Measurements from ENCODE around the gene CABP4. TPM values are rescaled to one million over a fixed set of nuclear protein-coding genes. Genes with fewer than 3 reads are reported as not detected.
A peak's percentile ranks its signal among the peaks of the same experiment; 100 is the strongest.

Gene CABP4
- total RNA-seq, 6 experiments from 2014 or later, result not detected

DNA sequence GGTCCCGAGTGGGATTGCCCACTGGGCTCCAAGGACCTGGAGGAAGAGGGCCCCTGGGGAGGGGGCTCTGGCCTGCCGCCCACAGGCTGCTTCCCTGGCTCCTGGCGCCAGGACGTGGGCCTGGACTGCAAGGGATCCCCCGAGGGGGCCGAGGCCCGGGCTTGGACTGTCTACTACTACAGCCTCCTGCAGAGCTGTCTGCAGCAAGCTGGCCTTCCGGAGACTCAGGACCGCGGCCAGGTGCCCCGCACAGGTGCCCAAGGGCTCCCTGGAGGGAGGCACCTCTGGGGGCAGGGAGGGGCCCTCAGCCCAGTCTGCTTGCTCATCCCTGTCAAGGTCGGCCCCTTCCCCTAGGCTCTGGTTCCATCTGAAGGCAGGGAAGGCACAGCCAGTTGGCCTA, 37.7 kb upstream of the CABP4 start:
- no peaks in the 10 kb centered on the region for H3K36me3 Mint-ChIP-seq (ENCODE audit: low read depth)
- H3K9me3 Mint-ChIP-seq, result no peaks in the 10 kb centered on the region
- TF ChIP-seq, protein P1, sequence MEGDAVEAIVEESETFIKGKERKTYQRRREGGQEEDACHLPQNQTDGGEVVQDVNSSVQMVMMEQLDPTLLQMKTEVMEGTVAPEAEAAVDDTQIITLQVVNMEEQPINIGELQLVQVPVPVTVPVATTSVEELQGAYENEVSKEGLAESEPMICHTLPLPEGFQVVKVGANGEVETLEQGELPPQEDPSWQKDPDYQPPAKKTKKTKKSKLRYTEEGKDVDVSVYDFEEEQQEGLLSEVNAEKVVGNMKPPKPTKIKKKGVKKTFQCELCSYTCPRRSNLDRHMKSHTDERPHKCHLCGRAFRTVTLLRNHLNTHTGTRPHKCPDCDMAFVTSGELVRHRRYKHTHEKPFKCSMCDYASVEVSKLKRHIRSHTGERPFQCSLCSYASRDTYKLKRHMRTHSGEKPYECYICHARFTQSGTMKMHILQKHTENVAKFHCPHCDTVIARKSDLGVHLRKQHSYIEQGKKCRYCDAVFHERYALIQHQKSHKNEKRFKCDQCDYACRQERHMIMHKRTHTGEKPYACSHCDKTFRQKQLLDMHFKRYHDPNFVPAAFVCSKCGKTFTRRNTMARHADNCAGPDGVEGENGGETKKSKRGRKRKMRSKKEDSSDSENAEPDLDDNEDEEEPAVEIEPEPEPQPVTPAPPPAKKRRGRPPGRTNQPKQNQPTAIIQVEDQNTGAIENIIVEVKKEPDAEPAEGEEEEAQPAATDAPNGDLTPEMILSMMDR (IDR thresholded peaks at IDR 0.05), result no peak
- DNase-seq, result no peak
- H3K4me1 Mint-ChIP-seq (ENCODE audit: low read depth), result no peaks in the 10 kb centered on the region
- no peak overlapping the region for H3K4me3 Mint-ChIP-seq
- H3K27ac Mint-ChIP-seq, result no peak overlapping the region
- H3K27me3 Mint-ChIP-seq (ENCODE audit: insufficient read depth), result peaks cover 13% of the 10 kb centered on the region

DNA sequence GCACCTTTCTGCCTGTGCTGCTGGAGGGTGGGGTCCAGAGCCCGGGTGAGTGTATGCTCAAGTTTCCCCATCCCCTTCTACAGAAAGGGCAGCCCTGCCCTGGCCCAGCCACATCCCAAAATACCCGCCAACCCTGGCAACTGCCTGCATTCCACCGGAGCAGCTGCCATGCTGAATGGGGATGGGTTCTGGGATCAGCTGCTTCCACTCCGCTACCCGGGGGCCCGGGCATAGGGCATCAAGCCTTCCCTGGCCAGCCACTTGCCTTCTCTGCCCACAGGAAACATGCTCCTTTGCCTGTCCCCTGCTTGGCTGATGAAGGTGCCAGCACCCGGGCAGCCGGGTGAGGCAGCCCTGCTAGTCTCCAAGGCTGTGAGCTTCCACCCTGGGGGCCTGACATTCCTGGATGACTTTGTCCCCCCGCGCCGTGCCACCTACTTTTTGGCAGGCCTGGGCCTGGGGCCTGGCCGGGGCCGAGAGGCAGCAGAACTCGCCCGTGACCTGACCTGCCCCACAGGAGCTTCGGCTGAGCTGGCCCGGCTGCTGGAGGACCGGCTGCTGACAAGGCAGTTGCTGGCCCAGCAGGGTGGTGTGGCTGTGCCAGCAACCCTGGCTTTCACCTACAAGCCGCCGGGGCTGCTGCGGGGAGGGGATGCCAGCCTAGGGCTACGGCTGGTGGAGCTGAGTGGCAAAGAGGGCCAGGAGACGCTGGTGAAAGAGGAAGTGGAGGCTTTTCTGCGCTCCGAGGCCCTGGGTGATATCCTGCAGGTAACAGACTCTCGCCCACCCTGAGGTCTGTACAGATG, 36.5 kb upstream of the CABP4 start:
- no peak for DNase-seq
- Mint-ChIP-seq H3K9me3 (no peaks in the 10 kb centered on the region), H3K4me1 (ENCODE audit: low read depth) (no peaks in the 10 kb centered on the region), H3K4me3 (no peak overlapping the region), H3K27me3 (ENCODE audit: insufficient read depth) (peaks cover 5% of the 10 kb centered on the region), H3K27ac (no peak overlapping the region), H3K36me3 (ENCODE audit: low read depth) (no peaks in the 10 kb centered on the region)
- TF ChIP-seq, protein P1 (IDR thresholded peaks at IDR 0.05), result no peak

DNA sequence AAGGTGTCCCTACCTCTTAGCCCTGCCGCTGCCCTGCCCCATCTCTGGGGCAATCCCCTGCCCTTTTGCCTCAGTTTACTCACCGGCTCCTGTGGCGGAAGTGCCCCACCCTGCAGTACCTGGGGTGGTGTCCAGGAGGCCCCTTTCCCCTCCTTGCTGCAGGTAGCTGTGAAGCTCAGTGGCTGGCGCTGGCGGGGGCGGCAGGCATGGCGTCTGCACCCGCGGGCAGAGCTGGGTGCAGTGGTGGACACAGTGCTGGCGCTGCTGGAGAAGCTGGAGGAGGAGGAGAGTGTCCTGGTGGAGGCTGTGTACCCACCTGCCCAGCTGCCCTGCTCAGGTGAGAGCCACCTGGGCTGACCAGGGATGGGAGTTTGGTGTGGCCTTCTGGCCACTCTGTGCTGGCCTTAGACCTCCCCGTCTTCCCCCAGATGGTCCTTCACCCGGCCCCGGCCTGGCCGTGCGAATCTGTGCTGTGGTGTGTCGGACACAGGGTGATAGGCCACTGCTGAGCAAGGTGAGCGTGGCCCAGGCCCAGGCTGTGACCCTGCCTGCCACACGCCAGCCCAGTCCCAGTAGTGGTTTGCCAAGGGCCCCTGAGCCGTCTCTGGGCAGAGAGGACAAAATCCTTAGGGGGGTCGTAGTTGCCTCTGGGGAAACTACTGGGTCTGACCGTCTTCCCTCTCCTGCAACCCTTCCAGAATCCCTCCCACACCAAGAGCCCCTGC, 35.7 kb upstream of the CABP4 start:
- DNase-seq, result no peak
- TF ChIP-seq, protein P1 (IDR thresholded peaks at IDR 0.05), result no peak
- H3K27ac Mint-ChIP-seq, result no peak overlapping the region
- H3K36me3 Mint-ChIP-seq (ENCODE audit: low read depth), result no peaks in the 10 kb centered on the region
- no peaks in the 10 kb centered on the region for H3K4me1 Mint-ChIP-seq (ENCODE audit: low read depth)
- no peak overlapping the region for H3K4me3 Mint-ChIP-seq
- H3K27me3 Mint-ChIP-seq (ENCODE audit: insufficient read depth), result peaks cover 2% of the 10 kb centered on the region
- no peaks in the 10 kb centered on the region for H3K9me3 Mint-ChIP-seq

DNA sequence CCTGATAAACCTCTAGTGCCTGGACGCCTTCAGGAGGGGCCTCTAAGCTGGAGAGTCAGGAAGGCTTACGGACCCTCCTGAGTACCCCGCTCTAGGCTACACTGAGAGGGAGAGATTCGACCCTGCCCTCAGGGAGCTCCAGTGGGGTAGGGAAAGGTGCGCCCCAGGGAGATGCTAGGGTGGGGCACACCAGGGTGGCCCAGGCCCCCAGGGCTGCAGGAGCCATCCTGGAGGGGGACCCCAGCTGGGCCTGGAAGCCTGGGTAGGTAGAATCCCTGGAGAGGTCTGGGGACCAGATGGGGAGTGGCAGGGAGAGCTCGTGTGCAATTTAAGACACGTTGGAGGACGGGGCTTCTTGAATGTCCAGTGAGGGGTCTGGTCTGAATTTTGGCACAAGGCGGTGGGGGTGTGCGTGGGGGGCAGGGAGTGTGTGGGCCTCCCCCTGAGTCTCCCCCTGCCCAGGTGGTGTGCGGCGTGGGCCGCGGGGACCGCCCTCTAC, 35.0 kb upstream of the CABP4 start:
- no peaks in the 10 kb centered on the region for H3K4me1 Mint-ChIP-seq (ENCODE audit: low read depth)
- H3K4me3 Mint-ChIP-seq, result peak overlapping the region; percentile 67
- TF ChIP-seq, protein P1 (IDR thresholded peaks at IDR 0.05), result no peak
- H3K36me3 Mint-ChIP-seq (ENCODE audit: low read depth), result no peaks in the 10 kb centered on the region
- H3K27me3 Mint-ChIP-seq (ENCODE audit: insufficient read depth), result peaks cover under 1% of the 10 kb centered on the region
- peak overlapping the region; percentile 45; the same call in 1 of the 2 replicates for H3K27ac Mint-ChIP-seq
- no peaks in the 10 kb centered on the region for H3K9me3 Mint-ChIP-seq
- no peak for DNase-seq

DNA sequence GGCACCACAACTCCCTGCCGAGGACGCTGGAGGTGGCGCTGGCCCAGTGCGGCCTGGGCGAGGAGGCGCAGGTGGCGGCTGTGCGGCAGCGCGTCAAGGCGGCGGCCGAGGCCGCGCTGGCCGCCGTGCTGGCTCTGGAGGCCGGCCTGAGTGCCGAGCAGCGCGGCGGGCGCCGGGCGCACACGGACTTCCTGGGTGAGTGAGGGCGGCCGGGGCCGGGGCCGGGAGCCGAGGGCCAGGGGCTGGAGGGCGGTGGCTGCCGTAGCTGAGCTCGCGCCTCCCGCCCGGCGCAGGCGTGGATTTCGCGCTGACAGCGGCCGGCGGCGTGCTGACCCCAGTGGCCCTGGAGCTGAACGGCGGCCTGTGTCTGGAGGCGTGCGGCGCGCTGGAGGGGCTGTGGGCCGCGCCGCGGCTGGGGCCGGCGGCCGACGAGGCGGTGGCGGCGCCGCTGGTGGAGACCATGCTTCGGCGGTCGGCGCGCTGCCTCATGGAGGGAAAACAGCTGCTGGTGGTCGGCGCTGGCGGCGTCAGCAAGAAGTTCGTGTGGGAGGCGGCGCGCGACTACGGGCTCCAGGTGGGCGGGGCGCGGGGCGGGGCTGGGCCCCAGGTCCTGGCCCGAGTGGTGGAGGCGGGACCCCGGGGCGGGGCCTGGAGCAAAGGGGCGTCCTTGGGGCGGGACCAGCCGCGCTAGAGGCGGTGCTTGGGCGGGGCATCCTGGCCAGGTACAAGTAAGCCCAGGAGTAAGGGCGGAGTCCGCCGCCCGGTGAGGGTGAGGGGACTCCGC, 34.3 kb upstream of the CABP4 start:
- Mint-ChIP-seq H3K27me3 (ENCODE audit: insufficient read depth) (no peaks in the 10 kb centered on the region; the same call in none of the 2 replicates), H3K36me3 (ENCODE audit: low read depth) (no peaks in the 10 kb centered on the region), H3K4me1 (ENCODE audit: low read depth) (no peaks in the 10 kb centered on the region), H3K27ac (no peak overlapping the region), H3K9me3 (no peaks in the 10 kb centered on the region), H3K4me3 (peak overlapping the region; percentile 59)
- DNase-seq, result peak; percentile 79
- TF ChIP-seq, protein P1 (IDR thresholded peaks at IDR 0.05), result no peak

All from HFFc6 (cell line).